GM23338 (cell line): ENCODE measurements around the gene CNN3. TPM values are rescaled to one million over a fixed set of nuclear protein-coding genes. Genes with fewer than 3 reads are reported as not detected.

Experiments used
- ATAC-seq: fragments of 200-7000 bp; cut with Tn5 transposase; 3 replicates; pipeline ENCODE4 v1.9.1; 2020
- DNase-seq: peaks from one replicate; pipeline ENCODE4 v3.0.0-alpha.2; 2015; ENCODE audit warnings: low spot score
- H2AFZ ChIP-seq: fragments of 200-600 bp; sonication (generic); 2 replicates; pipeline ENCODE4 v1.8.0; 2016; ENCODE audit warnings: antibody characterized with exemption, mild to moderate bottlenecking, moderate library complexity
- H3F3A ChIP-seq: fragments of 200-600 bp; sonication (generic); replicated peaks from 2 replicates; pipeline ENCODE4 v1.8.0; 2017; ENCODE audit warnings: antibody characterized with exemption, mixed run types, low read depth
- H3K27ac ChIP-seq: fragments of 200-600 bp; sonication (generic); 2 replicates; pipeline ENCODE4 v1.6.1; 2016; ENCODE audit warnings: low read depth
- H3K27me3 ChIP-seq: fragments of 200-600 bp; sonication (generic); 2 replicates; pipeline ENCODE4 v1.8.0; 2016; ENCODE audit warnings: mild to moderate bottlenecking, mixed run types, moderate library complexity; ENCODE audit not compliant: insufficient read depth
- H3K36me3 ChIP-seq: fragments of 200-600 bp; sonication (generic); 2 replicates; pipeline ENCODE4 v1.8.0; 2016; ENCODE audit warnings: mild to moderate bottlenecking; ENCODE audit not compliant: insufficient read depth
- H3K4me1 ChIP-seq: fragments of 200-600 bp; sonication (generic); 2 replicates; pipeline ENCODE4 v1.8.0; 2016; ENCODE audit warnings: mild to moderate bottlenecking, moderate library complexity; ENCODE audit not compliant: insufficient read depth
- H3K4me2 ChIP-seq: fragments of 200-600 bp; sonication (generic); 2 replicates; pipeline ENCODE4 v1.7.1; 2017; ENCODE audit warnings: mixed run types
- H3K4me3 ChIP-seq: fragments of 200-600 bp; sonication (generic); 2 replicates; pipeline ENCODE4 v1.6.1; 2016; ENCODE audit warnings: mixed run types
- H3K79me2 ChIP-seq: fragments of 200-600 bp; sonication (generic); replicated peaks from 2 replicates; pipeline ENCODE4 v1.8.0; 2017; ENCODE audit warnings: mild to moderate bottlenecking; ENCODE audit not compliant: insufficient read depth
- H3K9me2 ChIP-seq: fragments of 200-600 bp; sonication (generic); 2 replicates; pipeline ENCODE4 v1.8.0; 2017; ENCODE audit not compliant: insufficient read depth
- H4K20me1 ChIP-seq: fragments of 200-600 bp; sonication (generic); replicated peaks from 2 replicates; pipeline ENCODE4 v1.8.0; 2017; ENCODE audit warnings: mild to moderate bottlenecking; ENCODE audit not compliant: insufficient read depth
- H3K27ac Mint-ChIP-seq: 2 replicates; pipeline ENCODE4 v1.8.0; 2020; ENCODE audit warnings: inconsistent platforms, mild to moderate bottlenecking, moderate library complexity, mixed read lengths
- H3K27me3 Mint-ChIP-seq: 3 replicates; pipeline ENCODE4 v1.8.0; 2022; ENCODE audit warnings: low read depth, mild to moderate bottlenecking, moderate library complexity, mixed read lengths, inconsistent platforms; ENCODE audit not compliant: insufficient read depth, poor library complexity
- H3K36me3 Mint-ChIP-seq: 3 replicates; pipeline ENCODE4 v1.8.0; 2021; ENCODE audit warnings: low read depth, mild to moderate bottlenecking, inconsistent platforms, moderate library complexity, mixed read lengths
- H3K4me1 Mint-ChIP-seq: 3 replicates; pipeline ENCODE4 v1.8.0; 2020; ENCODE audit warnings: mild to moderate bottlenecking, inconsistent platforms, mixed read lengths
- H3K4me3 Mint-ChIP-seq: 3 replicates; pipeline ENCODE4 v1.8.0; 2021; ENCODE audit warnings: moderate library complexity, mild to moderate bottlenecking, inconsistent platforms, mixed read lengths
- H3K9me3 Mint-ChIP-seq: 3 replicates; pipeline ENCODE4 v1.8.0; 2020; ENCODE audit warnings: moderate library complexity, mild to moderate bottlenecking, inconsistent platforms, mixed read lengths
- CREB1 ChIP-seq: fragments of 250-450 bp; sonication (Bioruptor Pico); IDR thresholded peaks from 2 replicates; pipeline ENCODE4 v1.5.0; 2020; ENCODE audit warnings: low read depth, mild to moderate bottlenecking, moderate library complexity
- CTCF ChIP-seq, 2 experiments: fragments of 200-600 bp in 1 of 2; sonication (generic) in 1 of 2; conservative IDR thresholded peaks; 2 replicates each; pipeline versions ENCODE4 v1.5.1 to v1.6.1; 2016 to 2017; ENCODE audit warnings: antibody characterized with exemption in 2 of 2, low read depth in 2 of 2, mild to moderate bottlenecking in 2 of 2, moderate library complexity in 1 of 2
- ETS1 ChIP-seq: IDR thresholded peaks from 2 replicates; pipeline ENCODE4 v1.6.1; 2016; ENCODE audit warnings: antibody characterized with exemption
- EZH2 ChIP-seq: fragments of 200-600 bp; sonication (generic); IDR thresholded peaks from one replicate; pipeline ENCODE4 v1.8.0; 2017; ENCODE audit warnings: antibody characterized with exemption, mild to moderate bottlenecking, low read depth; ENCODE audit not compliant: unreplicated experiment
- EZH2phosphoT487 ChIP-seq: fragments of 200-600 bp; sonication (generic); IDR thresholded peaks from one replicate; pipeline ENCODE4 v1.8.1; 2018; ENCODE audit warnings: antibody characterized with exemption; ENCODE audit not compliant: unreplicated experiment
- JUNB ChIP-seq: IDR thresholded peaks from one replicate; pipeline ENCODE4 v1.6.1; 2016; ENCODE audit warnings: antibody characterized with exemption; ENCODE audit not compliant: unreplicated experiment
- NANOG ChIP-seq: IDR thresholded peaks from 2 replicates; pipeline ENCODE4 v1.6.1; 2016; ENCODE audit warnings: antibody characterized with exemption, borderline replicate concordance
- POLR2AphosphoS5 ChIP-seq: IDR thresholded peaks from 2 replicates; pipeline ENCODE4 v1.6.1; 2016; ENCODE audit warnings: antibody characterized with exemption, low read depth
- REST ChIP-seq: IDR thresholded peaks from one replicate; pipeline ENCODE4 v1.6.1; 2018; ENCODE audit warnings: antibody characterized with exemption; ENCODE audit not compliant: unreplicated experiment
- STAT1 ChIP-seq: IDR thresholded peaks from one replicate; pipeline ENCODE4 v1.6.1; 2016; ENCODE audit warnings: antibody characterized with exemption; ENCODE audit not compliant: unreplicated experiment
- ZNF114 ChIP-seq: fragments of 250-450 bp; sonication (Bioruptor Pico); IDR thresholded peaks from 2 replicates; pipeline ENCODE4 v1.5.0; 2020; ENCODE audit warnings: mild to moderate bottlenecking, moderate library complexity
- ZNF331 ChIP-seq: fragments of 250-450 bp; sonication (Bioruptor Pico); IDR thresholded peaks from 2 replicates; pipeline ENCODE4 v1.5.0; 2020; ENCODE audit warnings: low read depth, mild to moderate bottlenecking, moderate library complexity
- ZNF462 ChIP-seq: fragments of 250-450 bp; sonication (Bioruptor Pico); IDR thresholded peaks from 2 replicates; pipeline ENCODE4 v1.5.0; 2020; ENCODE audit warnings: mild to moderate bottlenecking, moderate library complexity
- polyA plus RNA-seq: library from polyadenylated mRNA; unstranded; fragments of >200 nt; fragmentation: Nextera tagmentation; extraction: Ambion mirVana; gene quantifications from 2 replicates; pipeline ENCODE4 v1.2.1, GENCODE V29; 2016
- total RNA-seq: library from RNA; depleted of rRNA; stranded (reverse); fragments of >200 nt; shearing (Covaris generic); gene quantifications from 2 replicates; pipeline ENCODE4 v1.2.3, GENCODE V29; 2014

The CNN3 gene
- total and polyA plus RNA-seq, 2 experiments from 2014 or later = 220 to 312 TPM

GRCh38 chr1:94852788-94853187 lies 74.1 kb downstream of the CNN3 start:
- peaks cover 6% of the 10 kb centered on the region for H3K4me1 ChIP-seq
- H3K4me3 ChIP-seq = no peak overlapping the region
- H3K36me3 Mint-ChIP-seq = no peaks in the 10 kb centered on the region
- TF ChIP-seq CREB1 (CRISPR knock-in tag) = no peak
- TF ChIP-seq EZH2 = no peak
- TF ChIP-seq ZNF114 (CRISPR knock-in tag) = no peak
- TF ChIP-seq CTCF (conservative IDR thresholded peaks at IDR 0.05; ENCODE audit: low read depth in 2 of 2) = no peak; a peak in 1 of 4 replicates
- no peak for TF ChIP-seq EZH2phosphoT487
- no peak for TF ChIP-seq JUNB
- no peak for TF ChIP-seq NANOG
- TF ChIP-seq ZNF331 (CRISPR knock-in tag) = no peak
- no peak for TF ChIP-seq REST
- no peak for TF ChIP-seq STAT1
- no peak for TF ChIP-seq ZNF462 (CRISPR knock-in tag)
- no peak for TF ChIP-seq POLR2AphosphoS5
- TF ChIP-seq ETS1 = no peak
- H2AFZ ChIP-seq = no peak overlapping the region
- ATAC-seq (no peak), DNase-seq (no peak)
- H3K4me2 ChIP-seq = no peak overlapping the region
- no peak overlapping the region for H3K4me3 Mint-ChIP-seq
- H3K27me3 ChIP-seq = no peaks in the 10 kb centered on the region
- no peaks in the 10 kb centered on the region for H4K20me1 ChIP-seq
- no peaks in the 10 kb centered on the region for H3K4me1 Mint-ChIP-seq
- H3F3A ChIP-seq = no peaks in the 10 kb centered on the region
- H3K79me2 ChIP-seq = no peaks in the 10 kb centered on the region
- no peaks in the 10 kb centered on the region for H3K9me3 Mint-ChIP-seq
- no peaks in the 10 kb centered on the region for H3K36me3 ChIP-seq
- H3K27ac ChIP-seq = no peak overlapping the region
- H3K27me3 Mint-ChIP-seq = no peaks in the 10 kb centered on the region
- H3K9me2 ChIP-seq = no peaks in the 10 kb centered on the region; the same call in 1 of the 2 replicates
- no peak overlapping the region for H3K27ac Mint-ChIP-seq
